HCT116 (cell line): ENCODE results near the gene MYO5C.

Source experiments
- CTCF ChIP-seq, 3 experiments: fragments of 200-600 bp in 1 of 3; sonication (generic) in 1 of 3; IDR thresholded peaks in 2 of 3; conservative IDR thresholded peaks in 1 of 3; 2 replicates each; pipeline ENCODE4 v1.5.1; 2012 to 2017; ENCODE audit warnings: low read depth in 2 of 3, low read length in 2 of 3, antibody characterized with exemption in 1 of 3, borderline replicate concordance in 1 of 3, control low read depth in 1 of 3, mild to moderate bottlenecking in 1 of 3, mixed read lengths in 1 of 3, mixed run types in 1 of 3, moderate library complexity in 1 of 3; ENCODE audit not compliant: insufficient read depth in 1 of 3
- EZH2 ChIP-seq: fragments of 200-600 bp; sonication (generic); IDR thresholded peaks from 2 replicates; pipeline ENCODE4 v1.6.1; 2017; ENCODE audit warnings: antibody characterized with exemption, mixed run types
- EZH2phosphoT487 ChIP-seq: fragments of 200-600 bp; IDR thresholded peaks from 2 replicates; pipeline ENCODE4 v1.6.1; 2018; ENCODE audit warnings: antibody characterized with exemption, borderline replicate concordance
- FOSL1 ChIP-seq: IDR thresholded peaks from 2 replicates; pipeline ENCODE4 v1.6.1; 2012; ENCODE audit warnings: low read depth
- MAX ChIP-seq: IDR thresholded peaks from 2 replicates; pipeline ENCODE4 v1.6.1; 2012
- POLR2A ChIP-seq: IDR thresholded peaks from 2 replicates; pipeline ENCODE4 v1.7.0; 2011; ENCODE audit warnings: borderline replicate concordance; ENCODE audit not compliant: insufficient read depth, insufficient read length; ENCODE audit errors: extremely low read depth
- POLR2AphosphoS5 ChIP-seq: IDR thresholded peaks from 2 replicates; pipeline ENCODE4 v1.6.1; 2011; ENCODE audit warnings: mild to moderate bottlenecking, low read depth, low read length, moderate library complexity
- RAD21 ChIP-seq: IDR thresholded peaks from 2 replicates; pipeline ENCODE4 v1.6.1; 2012; ENCODE audit warnings: low read depth, mild to moderate bottlenecking
- REST ChIP-seq: IDR thresholded peaks from 2 replicates; pipeline ENCODE4 v1.6.1; 2012; ENCODE audit warnings: low read depth
- SIN3A ChIP-seq: IDR thresholded peaks from 2 replicates; pipeline ENCODE4 v1.6.1; 2012; ENCODE audit warnings: low read depth
- TCF7L2 ChIP-seq: IDR thresholded peaks from 2 replicates; pipeline ENCODE4 v1.7.0; 2011; ENCODE audit warnings: borderline replicate concordance, inconsistent platforms; ENCODE audit not compliant: insufficient read depth, insufficient read length; ENCODE audit errors: extremely low read depth
- ZNF274 ChIP-seq: fragments of 200-500 bp; sonication (Bioruptor generic); IDR thresholded peaks from 2 replicates; pipeline ENCODE4 v1.6.1; 2014; ENCODE audit warnings: mild to moderate bottlenecking, low read depth, low read length, inconsistent platforms

GRCh38 chr15:52208306-52208946, 87.2 kb downstream of the MYO5C start:
- TF ChIP-seq CTCF (IDR thresholded peaks at IDR 0.05 in 2 of 3, conservative IDR thresholded peaks at IDR 0.05 in 1 of 3; ENCODE audit: borderline replicate concordance in 1 of 3, insufficient read depth in 1 of 3, low read depth in 2 of 3, low read length in 2 of 3) (peak; percentile 56 to 94 (median 92); a peak in 5 of 6 replicates), SIN3A (no peak), POLR2AphosphoS5 (no peak), ZNF274 (no peak), EZH2 (no peak), POLR2A (no peak), FOSL1 (no peak), RAD21 (peak; percentile 55; the same call in 1 of the 2 replicates), REST (no peak), TCF7L2 (no peak), EZH2phosphoT487 (no peak), MAX (no peak)
